Stimulated activated CD4-positive, alpha-beta T cell treated with anti-CD3 and anti-CD28 coated beads, Interleukin-15, amount 100 ng/mL, for 1 hour (primary cell): ENCODE data around the gene ATG9B.

Source experiments
- DNase-seq, 2 donors: peaks; one replicate each; pipeline ENCODE4 v3.0.0-alpha.2; 2020; ENCODE audit warnings: low read depth in 1 of 2, low spot score in 1 of 2

The ATG9B gene, protein sequence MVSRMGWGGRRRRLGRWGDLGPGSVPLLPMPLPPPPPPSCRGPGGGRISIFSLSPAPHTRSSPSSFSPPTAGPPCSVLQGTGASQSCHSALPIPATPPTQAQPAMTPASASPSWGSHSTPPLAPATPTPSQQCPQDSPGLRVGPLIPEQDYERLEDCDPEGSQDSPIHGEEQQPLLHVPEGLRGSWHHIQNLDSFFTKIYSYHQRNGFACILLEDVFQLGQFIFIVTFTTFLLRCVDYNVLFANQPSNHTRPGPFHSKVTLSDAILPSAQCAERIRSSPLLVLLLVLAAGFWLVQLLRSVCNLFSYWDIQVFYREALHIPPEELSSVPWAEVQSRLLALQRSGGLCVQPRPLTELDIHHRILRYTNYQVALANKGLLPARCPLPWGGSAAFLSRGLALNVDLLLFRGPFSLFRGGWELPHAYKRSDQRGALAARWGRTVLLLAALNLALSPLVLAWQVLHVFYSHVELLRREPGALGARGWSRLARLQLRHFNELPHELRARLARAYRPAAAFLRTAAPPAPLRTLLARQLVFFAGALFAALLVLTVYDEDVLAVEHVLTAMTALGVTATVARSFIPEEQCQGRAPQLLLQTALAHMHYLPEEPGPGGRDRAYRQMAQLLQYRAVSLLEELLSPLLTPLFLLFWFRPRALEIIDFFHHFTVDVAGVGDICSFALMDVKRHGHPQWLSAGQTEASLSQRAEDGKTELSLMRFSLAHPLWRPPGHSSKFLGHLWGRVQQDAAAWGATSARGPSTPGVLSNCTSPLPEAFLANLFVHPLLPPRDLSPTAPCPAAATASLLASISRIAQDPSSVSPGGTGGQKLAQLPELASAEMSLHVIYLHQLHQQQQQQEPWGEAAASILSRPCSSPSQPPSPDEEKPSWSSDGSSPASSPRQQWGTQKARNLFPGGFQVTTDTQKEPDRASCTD

GRCh38 chr7:151024435-151025056 lies at the start of gene ATG9B:
Gene ATG9B, minus strand, starts transcription at chr7:151024494. Its CDS starts 71 bp downstream, at chr7:151024423.
- no peak for DNase-seq

DNA sequence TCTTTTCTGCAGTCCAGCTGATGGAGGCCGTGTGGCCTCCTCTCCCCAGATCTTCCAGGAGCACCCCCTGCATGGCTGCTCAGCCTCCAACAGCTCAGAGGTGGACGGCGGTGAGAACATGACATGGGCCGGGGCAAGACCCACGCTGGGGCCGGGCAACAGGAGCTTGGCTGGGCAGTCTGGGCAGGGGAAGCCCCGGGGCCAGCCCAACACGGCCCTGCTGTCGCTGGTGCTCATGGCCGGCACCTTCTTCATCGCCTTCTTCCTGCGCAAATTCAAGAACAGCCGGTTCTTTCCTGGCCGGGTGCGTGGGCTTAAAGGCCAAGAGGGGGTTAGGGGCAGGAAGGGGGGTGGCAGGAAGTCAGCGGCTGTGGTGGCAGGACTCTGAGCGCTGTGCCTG lies 49.7 kb upstream of the ATG9B start:
- DNase-seq, result no peak

DNA sequence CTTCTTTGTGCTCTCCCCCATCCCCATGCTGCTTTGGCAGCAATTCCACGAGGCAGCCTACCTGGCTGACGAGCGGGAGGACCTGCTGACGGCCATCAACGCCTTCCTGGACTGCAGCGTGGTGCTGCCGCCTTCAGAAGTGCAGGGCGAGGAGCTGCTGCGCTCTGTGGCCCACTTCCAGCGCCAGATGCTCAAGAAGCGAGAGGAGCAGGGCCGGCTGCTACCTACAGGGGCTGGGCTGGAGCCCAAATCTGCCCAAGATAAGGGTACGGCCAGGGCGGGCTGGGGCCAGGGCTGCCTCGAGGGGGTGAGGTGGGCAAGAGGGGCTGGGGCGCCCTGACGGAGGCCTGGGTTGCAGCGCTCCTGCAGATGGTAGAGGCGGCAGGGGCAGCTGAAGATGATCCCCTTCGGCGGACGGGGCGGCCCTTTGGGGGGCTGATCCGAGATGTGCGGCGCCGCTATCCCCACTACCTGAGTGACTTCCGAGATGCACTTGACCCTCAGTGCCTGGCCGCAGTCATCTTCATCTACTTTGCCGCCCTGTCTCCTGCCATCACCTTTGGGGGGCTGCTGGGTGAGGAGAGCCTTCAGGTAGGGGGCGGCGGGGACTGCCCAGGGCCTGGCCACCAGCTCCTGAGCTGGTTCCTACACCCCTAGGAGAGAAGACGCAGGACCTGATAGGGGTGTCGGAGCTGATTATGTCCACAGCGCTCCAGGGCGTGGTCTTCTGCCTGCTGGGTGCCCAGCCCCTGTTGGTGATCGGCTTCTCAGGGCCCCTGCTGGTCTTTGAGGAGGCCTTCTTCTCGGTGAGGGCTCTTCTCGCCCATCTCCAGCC lies 47.0 kb upstream of the ATG9B start:
- DNase-seq, result no peak

GRCh38 chr7:151070574-151070960 lies 46.3 kb upstream of the ATG9B start:
- no peak for DNase-seq

DNA sequence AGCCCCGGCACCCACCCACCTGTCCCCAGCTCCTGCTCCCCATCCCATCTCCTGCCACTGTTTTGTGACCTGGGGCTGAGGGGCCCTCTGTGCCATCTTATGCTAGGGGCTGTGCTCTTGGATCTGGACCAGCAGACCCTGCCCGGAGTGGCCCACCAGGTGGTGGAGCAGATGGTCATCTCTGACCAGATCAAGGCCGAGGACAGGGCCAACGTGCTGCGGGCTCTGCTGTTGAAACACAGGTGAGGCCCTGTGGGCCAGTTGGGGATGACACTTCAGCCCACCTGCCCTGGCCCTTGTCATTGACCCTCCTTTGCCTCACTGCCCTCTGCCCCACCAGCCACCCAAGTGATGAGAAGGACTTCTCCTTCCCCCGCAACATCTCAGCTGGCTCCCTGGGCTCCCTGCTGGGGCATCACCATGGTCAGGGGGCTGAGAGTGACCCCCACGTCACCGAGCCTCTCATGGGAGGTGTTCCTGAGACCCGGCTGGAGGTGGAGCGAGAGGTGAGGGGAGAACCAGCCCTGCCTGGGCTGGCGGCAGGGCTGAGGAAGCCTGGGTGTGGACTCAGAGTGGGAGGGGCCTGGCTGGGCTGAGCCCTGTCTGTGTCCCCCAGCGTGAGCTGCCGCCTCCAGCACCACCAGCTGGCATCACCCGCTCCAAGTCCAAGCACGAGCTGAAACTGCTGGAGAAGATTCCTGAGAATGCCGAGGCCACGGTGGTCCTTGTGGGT lies 45.7 kb upstream of the ATG9B start:
- DNase-seq, result no peak

GRCh38 chr7:151068069-151068773 lies 43.9 kb upstream of the ATG9B start:
- DNase-seq, result no peak

GRCh38 chr7:151066273-151066974 lies 42.1 kb upstream of the ATG9B start:
- DNase-seq, result no peak

DNA sequence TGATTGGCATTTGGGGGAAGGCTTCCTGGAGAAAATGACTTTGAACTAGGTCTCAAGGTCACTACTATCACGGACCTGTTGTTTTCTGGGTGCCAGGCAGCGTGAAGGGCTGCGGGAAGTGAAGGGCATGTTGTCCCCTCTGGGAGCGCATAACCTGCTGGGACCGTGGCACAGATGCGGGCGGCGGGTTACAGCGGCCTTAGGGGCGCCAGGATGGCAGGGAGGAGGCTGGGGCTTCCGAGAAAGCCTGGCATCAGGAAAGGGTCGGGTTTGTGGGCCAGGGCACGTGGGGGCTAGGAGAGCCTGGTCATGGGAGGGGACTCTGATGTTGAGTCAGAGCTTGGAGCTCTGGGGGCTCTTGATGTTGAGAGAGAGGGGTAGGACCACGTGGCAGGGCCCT lies 41.2 kb upstream of the ATG9B start:
- DNase-seq, result no peak

GRCh38 chr7:151064993-151065392 lies 40.7 kb upstream of the ATG9B start:
- DNase-seq, result no peak

- no peak for DNase-seq
Observed at GRCh38 chr7:151064454-151064853, 40.2 kb upstream of the ATG9B start.

DNA sequence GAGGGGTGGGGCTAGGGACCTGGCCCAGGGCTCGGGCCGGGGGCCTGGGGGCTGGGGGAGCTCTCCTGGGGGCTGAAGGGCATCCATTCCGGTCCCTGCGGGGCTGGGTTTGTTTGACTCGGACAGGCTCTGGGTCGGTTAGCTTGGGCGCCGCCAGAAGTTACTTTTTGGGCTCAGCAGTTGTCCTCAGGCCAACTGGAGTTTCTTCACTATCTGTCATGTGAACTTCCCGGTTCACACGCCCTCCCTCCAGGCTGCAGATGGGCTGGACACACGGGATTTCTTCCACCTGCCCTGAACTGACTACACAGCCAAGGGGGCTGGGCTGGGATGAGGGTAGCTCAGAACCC lies 38.9 kb upstream of the ATG9B start:
- no peak for DNase-seq

DNA sequence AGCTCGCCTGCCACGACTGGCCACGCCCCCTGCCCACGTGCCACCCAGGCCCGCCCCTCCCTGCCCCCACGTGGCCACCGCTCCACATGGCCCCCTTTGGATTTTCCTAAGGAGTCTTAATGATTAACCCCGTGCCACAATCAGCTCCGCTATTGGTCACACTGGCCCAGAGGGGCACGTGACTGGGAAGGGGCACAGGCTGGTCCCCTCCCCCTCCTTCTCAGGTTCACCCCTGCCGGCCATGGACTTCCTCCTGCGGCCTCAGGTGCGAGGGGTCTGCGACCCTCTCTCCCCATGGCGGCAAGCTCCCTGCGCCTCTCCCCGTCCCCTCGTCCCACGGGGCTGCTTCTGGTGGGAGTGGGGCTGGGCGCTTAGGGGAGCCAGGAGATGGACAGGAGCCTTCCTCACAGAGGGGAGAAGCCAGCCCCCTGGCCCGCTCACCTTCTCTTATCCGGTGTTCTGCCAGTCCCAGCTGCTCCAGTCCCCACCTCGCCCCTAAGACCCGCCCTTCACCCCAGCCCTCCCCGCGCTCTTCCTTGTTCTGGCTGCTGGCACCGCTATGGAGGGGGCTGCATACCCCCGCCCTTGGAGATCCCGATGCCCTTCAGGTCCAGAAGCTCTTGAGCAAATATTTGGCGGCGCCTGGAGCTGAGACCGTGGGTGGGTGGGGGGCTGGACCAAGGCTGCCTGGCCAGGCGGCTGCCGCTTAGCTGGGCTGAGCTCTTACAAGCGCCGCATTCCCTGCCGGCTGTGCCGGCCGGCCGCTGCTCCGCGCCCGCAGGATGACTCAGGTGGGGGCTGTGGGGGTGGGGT lies 38.3 kb upstream of the ATG9B start:
- DNase-seq, result no peak

- DNase-seq, result no peak
Observed at GRCh38 chr7:151062111-151062398, 37.8 kb upstream of the ATG9B start.

DNA sequence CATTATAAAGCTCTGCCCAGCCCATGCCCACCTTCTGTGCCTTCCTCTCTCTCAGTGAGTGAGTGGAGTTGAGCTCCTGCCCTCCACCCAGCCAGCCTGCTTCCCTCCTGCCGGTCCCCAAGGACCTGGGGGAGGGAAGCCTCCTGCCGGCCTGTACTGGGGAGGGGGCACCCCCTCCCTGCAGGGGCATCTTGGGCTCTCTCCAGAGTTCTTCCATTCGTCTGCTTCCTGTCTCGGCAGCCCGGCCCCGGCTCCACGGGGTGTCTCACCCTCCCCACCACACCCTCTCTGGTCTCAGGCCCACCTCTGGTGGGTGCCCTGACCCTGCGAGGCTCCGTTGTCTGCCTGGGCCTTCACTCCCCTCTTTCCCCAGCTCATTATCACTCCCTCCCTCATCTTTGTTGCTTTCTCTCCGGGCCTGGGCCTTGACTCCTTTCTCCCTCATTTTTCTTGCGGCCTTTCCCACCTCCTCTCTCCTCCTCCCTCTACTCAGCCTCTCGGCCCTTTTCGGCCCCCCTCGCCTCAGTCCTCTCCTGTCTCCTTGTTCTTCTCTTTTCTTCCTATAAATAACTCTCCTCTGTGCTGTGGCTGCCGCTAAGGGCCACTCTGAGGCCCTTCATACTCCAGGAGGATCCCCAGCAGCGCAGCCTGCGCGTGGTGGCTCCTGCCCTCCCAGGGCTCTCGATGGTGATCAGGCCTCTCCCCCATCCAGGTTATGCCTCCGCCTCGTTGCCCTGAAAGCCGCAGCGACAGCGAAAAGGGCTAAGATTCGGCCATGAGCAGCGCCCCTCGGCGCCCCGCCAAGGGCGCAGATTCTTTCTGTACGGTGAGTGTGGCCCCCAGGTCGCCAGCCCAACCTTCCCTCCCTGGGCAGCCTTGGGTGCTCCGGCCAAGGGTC lies 37.2 kb upstream of the ATG9B start:
- DNase-seq, result no peak

DNA sequence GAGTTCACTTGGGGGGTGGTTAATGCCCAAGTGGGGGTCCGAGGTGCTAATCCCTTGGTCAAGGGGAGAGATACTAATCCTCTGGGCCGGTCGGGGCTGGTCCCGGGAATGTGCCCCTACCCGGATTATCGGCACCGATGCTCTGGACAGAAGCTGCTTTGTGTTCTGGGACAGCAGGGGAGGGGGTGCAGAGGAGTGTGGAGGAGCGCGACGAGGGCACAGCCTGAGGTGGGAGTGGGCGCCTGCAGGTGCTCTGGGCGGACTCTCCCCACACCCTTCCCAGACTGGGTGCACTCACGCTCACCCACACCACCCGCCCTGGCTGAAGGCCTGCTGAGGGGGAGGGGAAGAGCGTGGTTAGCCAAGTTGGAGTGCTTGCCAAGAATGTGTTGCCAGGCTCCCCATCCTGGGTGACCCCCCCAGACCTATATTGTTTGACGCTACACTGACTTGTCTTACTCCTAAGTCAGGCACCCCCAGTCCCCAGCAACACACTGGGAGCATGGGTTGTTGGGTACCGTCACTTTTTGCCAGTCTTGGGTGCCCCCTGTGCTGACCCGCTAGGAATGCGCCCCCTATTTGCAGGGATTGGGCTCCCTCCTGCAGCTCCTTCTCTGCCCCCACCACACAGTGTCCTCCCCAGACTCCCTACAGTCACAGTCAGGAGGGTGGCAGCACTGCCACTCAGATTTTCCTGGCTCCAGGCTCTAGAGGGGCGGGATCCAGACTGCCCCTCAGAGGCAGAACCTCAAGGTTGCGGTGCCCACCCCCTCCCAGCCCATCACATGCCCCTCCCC lies 36.3 kb upstream of the ATG9B start:
- no peak for DNase-seq

DNA sequence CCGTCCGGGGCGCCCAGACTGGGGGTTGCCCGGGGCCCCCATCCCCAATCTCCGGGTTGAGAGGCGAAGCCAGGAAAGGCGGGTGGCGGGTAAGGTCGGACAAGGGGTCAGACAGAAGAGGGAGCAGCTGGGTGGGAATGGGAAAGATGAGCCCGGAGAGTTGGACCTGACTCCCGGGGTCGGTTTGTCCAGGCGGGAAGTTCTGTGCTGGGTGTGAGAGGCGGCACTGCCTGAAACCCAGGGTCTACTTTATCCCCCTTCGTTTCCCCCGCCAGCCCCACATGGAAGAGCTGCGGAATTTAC lies 35.8 kb upstream of the ATG9B start:
- DNase-seq, result no peak
